ENCODE data around the gene ABL2.

Gene ABL2

DNA sequence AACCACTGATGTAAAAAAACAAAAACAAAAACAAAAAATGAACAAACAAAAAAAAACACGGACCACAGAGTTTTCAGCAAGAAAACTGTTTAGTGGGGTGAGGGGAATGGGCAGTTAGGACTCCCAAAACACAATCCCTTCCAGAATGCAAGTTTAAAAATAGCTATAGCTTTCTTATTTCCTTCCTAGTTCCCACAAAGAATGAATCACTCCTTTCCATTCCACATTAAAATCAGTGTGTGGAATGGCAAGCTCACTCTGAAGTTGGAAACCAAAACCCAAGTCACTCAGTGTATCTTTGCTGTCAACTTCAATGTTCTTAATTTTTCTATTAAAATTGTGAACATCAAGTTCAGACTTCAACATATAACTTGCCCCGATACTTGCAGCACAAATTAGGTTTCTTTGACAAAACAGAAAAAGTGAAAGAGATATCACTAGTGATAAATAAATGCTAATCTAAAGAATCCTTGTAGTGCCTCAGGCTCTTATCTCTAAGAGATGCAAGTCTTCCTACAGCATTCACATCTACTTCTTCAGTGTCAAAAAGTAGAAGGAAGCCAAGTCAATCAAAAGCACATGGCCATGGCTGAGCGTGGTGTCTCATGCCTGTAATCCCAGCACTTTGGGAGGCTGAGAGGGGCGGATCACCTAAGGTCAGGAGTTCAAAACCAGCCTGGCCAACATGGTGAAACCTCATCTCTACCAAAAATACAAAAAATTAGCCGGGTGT is 102.1 kb downstream of the ABL2 start:
- ATAC-seq = no peak

DNA sequence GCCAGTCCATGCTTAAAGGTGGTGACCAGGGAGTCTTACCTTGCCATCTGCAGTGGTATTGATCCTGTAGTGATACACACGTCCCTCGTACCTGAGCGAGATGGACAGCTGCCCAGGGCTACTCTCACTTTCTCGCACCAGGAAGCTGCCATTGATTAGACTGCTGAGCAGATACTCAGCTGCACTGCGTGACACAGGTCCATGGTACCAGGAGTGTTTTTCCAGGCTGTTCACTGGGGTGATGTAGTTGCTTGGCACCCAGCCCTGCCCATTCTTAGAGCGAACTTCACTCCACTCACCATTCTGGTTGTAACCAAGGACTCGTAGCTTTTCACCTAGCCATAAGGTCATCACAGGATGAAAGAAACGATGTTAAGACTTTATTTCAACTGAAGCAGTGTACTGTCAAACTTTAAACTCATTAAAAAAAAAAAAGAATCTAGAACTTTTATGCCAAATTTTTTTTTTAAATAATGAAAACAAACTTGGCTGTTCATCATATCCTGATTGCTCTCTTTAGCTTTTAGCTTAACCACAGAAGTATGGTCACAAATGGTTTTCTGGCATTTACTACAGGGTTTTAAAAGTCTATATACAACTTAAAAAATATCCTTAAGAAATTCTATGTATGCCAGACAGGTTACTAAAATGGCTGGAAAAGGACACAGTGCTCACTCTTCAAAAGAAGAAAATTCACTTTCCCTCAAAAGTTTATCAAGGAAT is 103.0 kb downstream of the ABL2 start:
- no peak for ATAC-seq

DNA sequence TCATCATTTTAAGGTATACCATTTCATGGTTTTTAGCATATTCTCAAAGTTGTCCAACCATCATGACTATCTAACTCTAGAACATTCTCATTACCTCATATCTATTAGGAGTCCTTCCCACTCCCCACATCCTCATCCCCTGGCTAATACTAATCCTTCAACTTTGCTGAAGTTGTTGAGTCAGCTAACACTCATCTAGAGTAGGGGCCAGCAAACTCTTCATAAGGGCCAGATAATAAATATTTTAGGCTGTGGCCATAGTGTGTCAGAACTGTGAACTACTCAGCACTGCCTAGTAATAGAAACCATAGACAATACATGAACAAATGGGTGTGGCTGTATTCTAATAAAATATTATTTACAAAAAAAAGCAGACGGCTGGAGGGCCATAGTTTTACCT is 104.6 kb downstream of the ABL2 start:
- no peak for ATAC-seq

DNA sequence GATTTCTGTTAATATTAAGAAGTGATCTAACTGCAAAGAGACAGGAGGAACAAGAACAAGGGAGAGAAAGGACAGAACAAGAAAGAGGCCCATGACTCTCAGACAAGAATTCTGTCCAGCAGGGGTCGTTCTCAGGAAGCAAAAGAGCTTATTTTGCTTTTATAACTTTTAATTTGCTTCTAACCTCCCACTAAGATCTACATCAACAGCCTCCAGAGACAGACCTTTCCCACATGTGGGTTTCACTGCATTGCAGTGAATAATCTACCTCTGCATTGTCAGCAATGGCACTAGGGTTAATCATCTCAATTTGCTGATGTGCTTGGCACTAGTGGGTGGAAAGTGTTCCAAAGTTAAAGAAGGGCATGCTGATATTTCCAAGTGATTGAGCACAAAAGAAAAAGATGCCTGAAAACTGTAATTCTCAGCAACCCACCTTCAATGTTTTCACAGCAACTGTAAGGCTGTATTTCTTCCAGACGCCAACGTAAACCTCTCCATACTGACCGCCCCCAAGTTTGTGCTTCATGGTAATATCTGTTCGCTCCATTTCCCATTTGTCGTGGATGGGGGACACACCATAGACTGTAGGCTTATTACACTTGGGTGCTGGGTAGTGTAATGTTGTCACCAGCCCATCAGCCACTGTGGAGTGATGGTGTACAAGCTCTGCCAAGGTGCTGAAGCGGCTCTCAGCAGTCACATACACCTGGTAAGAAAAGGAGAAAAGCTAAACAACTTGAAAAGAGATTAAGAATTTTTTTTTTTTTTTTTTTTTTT is 108.1 kb downstream of the ABL2 start:
- peak in 1 of 2 donors; percentile 60 for ATAC-seq

DNA sequence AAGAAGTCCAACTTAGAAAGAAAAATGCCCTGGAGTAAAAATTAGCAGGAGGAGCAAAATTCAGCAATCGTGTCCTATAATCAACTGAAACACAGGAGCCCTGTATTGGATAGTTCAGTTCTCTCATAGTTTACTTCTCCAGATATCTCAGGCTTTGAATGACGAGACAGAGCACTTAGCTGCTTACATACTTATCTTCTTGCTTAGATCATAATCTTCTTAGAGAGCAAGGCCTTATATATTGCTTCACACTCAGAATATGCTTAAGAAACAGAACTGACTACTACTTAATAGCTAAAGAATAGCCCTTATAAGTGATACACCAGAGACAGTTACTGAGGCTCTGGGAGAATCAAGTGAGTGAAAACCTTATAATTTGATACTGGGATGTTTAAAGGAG is 108.7 kb downstream of the ABL2 start:
- no peak for ATAC-seq

DNA sequence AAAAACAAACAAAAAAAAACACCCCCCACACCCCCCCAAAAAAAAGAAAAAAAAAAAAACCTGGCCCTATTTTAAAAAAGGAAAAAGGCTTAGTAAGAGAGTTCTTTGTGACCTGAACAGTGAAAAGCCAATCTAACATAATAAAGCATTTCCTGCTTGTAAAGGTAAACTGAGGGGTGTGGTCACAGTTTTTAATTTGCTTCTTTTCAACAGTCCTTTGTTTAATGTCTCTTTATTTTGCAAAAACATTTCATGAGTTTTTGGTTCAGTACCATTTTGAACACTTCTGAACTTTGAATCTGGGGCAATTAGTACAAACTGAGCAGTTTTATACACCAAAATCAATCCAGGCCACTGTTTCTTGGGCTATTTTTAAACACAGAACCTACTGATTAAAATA is 110.0 kb downstream of the ABL2 start:
- no peak for ATAC-seq

DNA sequence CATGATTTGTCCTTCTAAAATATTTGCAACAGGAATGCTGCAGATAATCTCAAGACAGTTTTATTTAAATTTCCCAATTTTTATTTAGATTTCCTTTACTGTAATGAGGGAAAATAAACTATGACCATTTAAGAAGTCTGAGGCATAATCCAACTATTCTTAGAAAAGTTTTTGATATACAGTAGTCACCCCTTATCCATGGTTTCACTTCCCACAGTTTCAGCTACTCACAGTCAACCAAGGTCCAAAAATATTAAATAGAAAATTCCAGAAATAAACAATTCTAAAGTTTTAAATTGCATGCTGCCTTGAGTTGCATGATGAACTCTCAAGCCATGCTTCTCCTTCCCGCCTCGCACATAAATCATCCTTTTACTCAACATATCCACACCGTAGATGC is 114.3 kb downstream of the ABL2 start:
- ATAC-seq = no peak

DNA sequence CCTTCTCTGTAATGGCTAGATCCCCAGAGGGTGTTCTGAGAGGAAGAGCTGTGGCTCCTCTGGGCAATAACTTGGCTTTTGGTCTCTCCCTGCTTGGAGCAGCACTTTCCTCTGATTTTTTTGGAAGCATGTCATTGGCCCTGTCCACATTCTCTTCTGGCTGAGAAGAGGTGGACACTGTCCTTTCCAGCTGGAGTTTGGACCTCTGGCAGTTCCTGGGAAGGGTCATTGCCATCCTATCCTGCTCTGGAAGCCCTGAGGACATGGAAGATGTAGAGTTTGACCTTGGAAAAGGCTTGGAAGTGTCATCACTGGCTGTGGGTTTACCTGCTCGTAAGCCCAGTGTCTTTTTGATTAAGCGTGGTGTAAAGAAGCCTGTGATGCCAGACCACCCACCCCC is 120.8 kb downstream of the ABL2 start:
- ATAC-seq = no peak

DNA sequence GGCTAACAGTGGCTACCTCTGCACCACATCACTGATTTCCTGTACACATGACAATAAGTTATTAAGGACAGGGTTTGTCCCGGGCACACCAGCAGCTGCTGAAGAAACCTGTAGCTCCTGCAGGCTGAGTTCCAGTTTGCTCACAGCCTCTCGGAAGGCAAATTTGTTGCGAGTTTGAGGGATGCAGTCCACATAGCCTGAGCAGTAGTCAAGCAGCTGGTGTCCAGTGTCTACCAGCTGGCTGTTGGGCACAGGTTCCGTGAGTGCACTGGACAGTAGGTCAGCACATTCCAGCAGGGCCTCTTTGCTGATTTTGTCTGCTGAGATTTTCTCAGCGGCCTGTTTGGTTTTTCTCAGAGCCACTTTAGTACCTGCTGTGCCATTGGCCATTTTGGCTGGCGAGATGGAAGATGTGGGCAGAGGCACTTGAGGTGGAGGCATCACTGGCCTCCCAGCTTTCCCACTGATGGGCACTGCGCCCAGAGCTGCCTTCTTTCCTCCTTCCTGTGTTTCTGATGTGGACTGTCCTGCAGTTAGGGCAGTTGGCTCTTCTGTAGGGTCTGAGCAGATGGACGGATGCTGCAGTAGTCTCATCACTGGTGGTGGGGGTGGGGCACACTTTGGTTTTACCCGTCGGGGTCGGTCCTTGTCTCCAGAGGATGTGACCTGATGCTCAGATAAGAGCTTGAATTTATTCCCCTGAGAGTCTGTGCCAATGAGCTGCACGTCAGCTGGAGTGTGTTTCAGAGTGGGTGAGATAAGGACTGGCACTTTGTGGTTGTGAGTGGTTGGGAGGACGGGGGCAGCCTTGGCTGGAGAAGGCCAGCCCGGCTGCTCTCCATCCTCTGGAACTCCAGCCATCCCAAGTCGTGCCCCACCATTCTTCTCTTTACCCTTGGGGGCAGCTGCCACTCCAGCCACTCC is 121.5 kb downstream of the ABL2 start:
- ATAC-seq = no peak

DNA sequence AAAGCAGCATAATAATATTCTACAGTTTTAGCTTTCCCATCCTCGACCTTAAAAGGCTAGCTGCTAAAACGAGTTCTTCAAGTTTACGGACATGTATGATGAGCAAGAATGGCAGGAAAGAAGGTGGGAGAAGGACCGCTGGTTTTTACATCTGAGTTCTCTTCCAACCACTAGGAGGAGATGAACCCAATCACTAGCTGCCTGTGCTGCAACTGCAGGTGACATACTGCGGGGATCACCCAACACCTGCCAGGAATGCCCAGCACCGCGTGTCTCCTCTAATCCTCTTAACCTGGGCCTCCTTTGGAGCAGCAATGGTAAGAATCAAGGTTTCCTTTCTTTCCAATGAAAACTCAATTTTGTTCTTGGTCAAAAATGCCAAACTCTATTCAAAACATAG is 124.1 kb downstream of the ABL2 start:
- ATAC-seq = no peak

DNA sequence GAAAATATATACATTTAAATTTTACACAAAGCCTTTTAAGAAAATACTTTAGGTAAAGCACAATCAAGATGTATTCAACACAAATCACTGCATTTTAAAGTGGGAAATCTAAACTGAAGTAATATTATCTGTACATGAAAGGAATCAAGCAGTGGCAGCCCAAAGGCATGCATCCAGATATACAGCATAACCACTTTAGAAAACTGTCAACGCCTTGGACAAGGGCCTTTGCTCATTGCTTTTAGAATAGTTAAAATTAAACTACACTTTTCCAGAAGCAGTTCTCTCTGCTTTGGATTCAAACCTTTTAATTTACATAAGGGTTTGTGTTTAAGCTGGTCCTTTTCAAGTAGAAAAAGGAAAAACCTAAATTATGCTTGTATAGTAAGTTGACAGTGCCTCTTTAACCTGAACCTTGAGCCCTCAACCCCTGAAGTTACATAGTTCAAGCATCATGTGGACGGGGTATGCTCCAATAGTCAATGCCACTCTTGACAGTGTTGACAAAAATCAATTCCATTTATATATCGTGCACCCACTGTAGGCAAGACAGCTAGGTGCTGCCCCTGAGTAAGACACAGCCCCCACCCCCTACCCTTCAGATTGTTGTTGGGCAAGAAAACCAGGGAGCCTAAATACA is 124.7 kb downstream of the ABL2 start:
- no peak for ATAC-seq

DNA sequence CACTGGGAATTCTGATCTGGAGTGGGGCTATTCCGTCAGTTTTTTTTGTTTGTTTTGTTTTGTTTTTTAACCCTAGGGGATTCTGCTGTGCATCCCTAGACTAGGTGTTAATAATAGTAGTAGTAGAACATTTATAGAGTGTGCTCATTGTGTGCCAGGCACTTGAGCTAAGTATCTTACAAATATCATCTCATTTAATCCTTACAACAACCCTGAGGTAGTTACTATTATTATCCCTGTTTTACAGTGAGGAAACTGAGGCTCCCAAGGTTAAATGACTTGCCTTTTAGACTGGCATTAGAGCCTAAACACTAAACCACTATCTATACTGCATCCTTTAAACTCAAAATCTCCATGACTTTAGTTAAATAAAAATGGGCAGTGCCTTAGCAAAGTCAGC is 125.5 kb downstream of the ABL2 start:
- no peak for ATAC-seq

DNA sequence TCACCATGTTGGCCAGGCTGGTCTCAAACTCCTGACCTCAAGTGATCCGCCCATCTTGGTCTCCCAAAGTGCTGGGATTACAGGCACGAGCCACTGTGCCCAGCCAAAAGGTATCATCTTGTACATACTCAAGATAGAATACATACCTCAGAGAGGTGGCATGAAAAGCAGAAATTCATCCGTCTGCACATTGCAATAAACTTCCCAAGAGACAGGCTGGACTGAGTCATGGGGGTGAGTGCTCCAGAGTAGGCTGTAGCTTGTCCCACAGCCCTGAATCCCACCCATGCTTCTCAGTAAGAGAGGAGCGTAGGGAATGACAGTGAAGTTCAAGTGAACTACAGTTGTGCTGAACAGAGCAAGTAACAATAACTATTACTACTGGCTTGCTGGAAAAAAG is 127.9 kb downstream of the ABL2 start:
- ATAC-seq = no peak

DNA sequence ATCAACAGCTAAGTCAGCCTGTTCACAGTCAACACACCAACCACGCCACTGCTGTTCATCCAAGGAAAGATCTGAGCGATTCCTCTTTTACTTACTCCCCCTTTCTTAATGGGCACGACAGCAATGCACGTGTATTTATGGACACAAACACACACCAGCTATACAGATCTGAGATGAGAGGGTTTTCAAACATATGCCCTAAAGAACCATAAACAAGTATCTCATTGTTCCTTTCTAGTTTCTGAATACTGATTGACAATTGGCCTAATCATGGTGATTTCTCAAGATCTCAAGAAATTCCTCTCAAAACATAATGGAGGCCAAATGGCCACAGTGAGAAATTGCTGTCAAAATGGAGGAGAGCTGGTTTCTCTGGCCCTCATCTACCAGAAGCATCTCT is 129.6 kb downstream of the ABL2 start:
- no peak for ATAC-seq

DNA sequence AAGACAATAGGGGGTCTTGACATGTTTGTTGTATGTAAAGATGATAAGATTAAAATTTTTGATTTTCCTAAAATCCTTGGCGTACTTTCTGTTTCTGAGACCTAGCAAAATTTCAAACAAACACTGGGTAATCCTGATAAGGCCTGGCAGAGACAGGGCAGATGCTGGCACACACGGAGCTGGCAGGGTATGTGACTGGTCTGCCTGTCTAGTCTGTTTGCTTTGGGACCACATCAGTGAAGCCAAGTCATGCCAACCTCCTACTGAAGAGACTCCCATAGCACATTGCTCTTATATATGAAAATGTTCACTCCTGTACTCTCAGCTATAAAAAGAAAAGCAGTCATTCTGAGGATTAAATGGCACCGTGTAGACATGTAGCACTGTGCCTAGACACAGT is 133.6 kb downstream of the ABL2 start:
- ATAC-seq = no peak

DNA sequence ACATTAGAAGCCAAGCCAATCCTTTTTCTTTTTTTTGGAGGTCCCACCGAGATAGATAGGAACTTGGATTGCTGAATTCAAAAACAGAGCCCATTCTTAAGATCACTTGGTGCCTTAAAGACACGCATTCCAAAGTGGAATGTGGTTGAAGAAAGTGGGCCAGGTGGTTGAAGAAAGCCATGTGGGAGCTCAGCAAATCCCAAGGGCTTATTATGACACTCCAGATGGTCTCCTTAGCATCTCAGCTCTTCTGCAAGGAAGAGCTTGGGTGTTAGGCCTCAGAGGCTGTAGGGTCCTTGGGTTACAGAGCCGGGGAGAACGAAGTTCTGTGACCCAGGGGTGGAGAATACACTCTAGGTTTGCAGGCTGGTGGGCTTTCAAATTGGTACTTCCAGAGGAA is 134.1 kb downstream of the ABL2 start:
- ATAC-seq = no peak

DNA sequence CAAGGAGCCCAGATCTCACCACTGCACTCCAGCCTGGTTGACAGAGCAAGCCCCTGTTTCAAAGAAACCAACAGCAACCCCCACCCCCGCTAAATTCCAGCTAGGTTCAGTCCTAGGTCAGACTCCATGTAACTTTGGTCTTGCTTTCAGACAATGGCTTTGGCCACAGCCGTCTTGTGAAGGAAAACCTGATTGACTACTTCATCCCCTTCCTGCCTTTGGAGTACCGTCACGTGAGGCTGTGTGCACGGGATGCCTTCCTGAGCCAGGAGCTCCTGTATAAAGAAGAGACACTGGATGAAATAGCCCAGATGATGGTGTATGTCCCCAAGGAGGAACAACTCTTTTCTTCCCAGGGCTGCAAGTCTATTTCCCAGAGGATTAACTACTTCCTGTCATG is 134.7 kb downstream of the ABL2 start:
- ATAC-seq = no peak

DNA sequence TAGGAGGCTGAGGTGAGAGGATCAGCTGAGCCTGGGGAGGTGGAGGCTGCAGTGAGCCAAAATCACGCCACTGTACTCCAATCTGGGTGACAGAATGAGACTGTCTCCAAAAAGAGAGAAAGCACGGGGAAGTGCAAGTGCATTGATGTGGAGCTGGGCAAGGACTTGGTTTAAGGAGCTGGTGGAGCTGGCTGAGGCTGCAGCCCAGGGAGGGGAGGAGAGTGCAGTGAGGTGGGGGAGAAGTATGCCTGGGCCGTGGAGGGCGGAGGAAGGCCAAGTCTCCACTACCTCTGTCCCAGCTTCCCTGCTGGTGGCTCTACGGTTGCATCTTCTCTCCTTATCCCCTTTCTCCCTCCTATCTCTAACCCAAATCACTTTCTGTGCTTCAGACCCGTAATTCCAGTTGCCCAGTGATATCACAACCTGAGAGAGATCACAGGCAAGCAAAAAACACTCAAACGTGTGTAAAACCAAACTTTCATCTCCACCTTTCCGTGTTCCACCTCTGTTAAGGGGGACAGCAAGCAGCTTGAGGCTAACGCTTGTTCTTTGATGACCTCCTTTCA is 136.5 kb downstream of the ABL2 start:
- ATAC-seq = no peak

DNA sequence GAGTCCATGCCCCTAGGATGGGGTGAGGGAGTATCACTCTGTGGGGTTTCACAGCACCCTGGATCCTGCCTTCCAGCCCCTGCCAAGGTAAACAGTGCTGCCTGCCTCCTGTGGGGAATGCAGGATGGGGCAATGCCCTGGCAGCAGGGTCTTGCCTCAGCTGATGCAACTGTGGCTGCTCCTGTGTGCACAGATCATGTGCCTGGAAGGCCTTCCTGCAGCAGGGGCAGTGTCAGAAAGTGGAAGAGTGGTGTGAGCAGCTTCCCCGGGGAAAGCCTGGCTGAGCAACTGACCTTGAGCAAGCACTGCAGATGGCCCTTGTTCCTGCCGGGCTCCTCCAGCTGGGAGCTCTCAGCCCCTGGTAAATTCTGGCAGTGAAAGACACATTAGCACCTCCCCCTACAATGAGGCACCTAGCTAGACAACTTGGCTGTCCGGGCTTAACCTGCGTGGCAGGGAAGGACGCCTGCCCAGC is 137.7 kb downstream of the ABL2 start:
- no peak for ATAC-seq

DNA sequence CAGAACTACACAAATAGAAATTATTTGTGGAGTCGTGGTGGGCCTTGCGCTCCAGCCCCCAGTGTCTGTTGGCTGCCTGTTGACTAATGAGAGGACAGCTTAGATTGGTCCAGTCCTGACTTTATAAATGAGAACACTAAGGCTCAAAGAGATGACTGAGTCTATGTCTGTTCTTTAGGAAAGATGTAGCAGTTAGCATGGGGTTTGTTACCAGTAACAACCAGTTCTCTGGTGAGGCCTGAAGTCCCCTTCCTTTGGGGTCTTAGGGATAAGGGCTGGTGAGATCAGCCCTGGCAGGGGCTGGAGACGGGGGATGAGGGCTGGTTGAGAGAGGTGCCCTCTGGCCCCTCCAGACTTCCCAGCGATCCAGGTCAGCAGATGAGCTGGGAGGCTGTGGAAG is 138.6 kb downstream of the ABL2 start:
- no peak for ATAC-seq

DNA sequence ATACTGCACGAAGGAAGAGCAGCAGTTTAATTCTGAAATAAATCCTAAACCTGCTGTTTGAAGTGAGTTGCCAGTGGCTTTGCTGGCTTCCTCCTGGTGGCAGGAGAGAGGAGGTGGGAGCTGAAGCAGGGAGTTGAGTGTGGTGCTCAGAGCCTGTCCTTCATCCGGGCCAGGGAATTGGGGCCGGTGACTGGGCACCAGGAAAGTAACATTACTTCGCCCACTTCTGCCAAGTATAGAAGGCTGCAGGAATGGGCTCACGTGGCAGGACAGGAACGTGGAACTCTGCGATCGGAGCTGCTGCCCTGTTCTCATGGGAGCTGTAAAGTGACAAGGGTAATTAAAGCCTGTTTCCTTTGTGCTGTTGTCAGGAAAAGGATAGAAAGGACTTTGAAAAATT is 139.0 kb downstream of the ABL2 start:
- no peak for ATAC-seq
